Upper lobe of left lung (tissue), 4 donors: ENCODE data around the gene C10orf105.

ENCODE experiments used
- POLR2A ChIP-seq, 4 donors: fragments of 450-650 bp; IDR thresholded peaks; one replicate each; pipeline ENCODE4 v1.5.1; 2016 to 2017; ENCODE audit warnings: antibody characterized with exemption in 4 of 4, mild to moderate bottlenecking in 2 of 4
- POLR2AphosphoS5 ChIP-seq, 2 donors: sonication (generic); formaldehyde crosslinking; IDR thresholded peaks; one replicate each; pipeline ENCODE4 v1.5.1; 2017; ENCODE audit warnings: antibody characterized with exemption in 2 of 2
- TF ChIP-seq, protein P1 (sequence below), 6 experiments: fragments of 450-650 bp in 4 of 6; fragments of 200-600 bp in 2 of 6; sonication (generic) in 2 of 6; IDR thresholded peaks; one replicate each; pipeline ENCODE4 v1.5.1; 2016 to 2019; ENCODE audit warnings: antibody characterized with exemption in 6 of 6

DNA sequence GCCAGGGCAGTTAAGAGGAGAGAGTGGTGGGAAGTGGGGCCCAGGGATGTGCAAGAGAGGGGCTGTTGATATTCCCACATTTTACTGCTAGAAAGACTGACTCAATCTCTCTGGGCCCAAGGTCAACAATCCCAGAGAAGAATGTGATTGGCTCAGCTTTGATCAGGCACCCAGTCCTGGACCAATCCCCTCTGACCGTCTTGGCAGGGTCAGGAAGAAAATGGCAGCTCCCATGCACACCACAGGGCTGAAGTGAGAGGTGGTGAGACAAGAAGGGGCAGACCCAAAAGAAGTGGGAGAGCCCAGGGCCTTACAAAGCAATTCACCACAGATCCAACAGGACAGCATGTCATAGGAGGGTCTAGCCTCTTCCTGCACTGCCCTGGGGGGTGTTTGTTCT is 3.3 kb upstream of the C10orf105 start:
- TF ChIP-seq POLR2A (IDR thresholded peaks at IDR 0.05) (no peak), POLR2AphosphoS5 (IDR thresholded peaks at IDR 0.05) (no peak)
- TF ChIP-seq, protein P1, sequence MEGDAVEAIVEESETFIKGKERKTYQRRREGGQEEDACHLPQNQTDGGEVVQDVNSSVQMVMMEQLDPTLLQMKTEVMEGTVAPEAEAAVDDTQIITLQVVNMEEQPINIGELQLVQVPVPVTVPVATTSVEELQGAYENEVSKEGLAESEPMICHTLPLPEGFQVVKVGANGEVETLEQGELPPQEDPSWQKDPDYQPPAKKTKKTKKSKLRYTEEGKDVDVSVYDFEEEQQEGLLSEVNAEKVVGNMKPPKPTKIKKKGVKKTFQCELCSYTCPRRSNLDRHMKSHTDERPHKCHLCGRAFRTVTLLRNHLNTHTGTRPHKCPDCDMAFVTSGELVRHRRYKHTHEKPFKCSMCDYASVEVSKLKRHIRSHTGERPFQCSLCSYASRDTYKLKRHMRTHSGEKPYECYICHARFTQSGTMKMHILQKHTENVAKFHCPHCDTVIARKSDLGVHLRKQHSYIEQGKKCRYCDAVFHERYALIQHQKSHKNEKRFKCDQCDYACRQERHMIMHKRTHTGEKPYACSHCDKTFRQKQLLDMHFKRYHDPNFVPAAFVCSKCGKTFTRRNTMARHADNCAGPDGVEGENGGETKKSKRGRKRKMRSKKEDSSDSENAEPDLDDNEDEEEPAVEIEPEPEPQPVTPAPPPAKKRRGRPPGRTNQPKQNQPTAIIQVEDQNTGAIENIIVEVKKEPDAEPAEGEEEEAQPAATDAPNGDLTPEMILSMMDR (IDR thresholded peaks at IDR 0.05) = no peak
